C4-2B (cell line): ENCODE measurements around the gene MSL2.

Experiments
- CTCF ChIP-seq: fragments of 450-650 bp; conservative IDR thresholded peaks from 2 replicates; pipeline ENCODE4 v1.5.1; 2017; ENCODE audit warnings: mild to moderate bottlenecking
- ZFX ChIP-seq: fragments of 450-650 bp; IDR thresholded peaks from 2 replicates; pipeline ENCODE4 v1.6.1; 2017

GRCh38 chr3:136141291-136141785 lies 54.8 kb downstream of the MSL2 start:
- TF ChIP-seq CTCF (no peak), ZFX (no peak)
